ENCODE results near the gene FSD1L.
A peak's percentile ranks its signal among the peaks of the same experiment; 100 is the strongest.
"Not testable (repeated sequence)": the region's sequence is repeated elsewhere in the genome, so short reads cannot be mapped to it uniquely, and the experiment has no call there.

Gene FSD1L

GRCh38 chr9:105496826-105497225, 49.0 kb downstream of the FSD1L start:
- DNase-seq: no peak

GRCh38 chr9:105497704-105498103, 49.9 kb downstream of the FSD1L start:
- no peak for DNase-seq

GRCh38 chr9:105500108-105500766, 52.4 kb downstream of the FSD1L start:
- DNase-seq: no peak

GRCh38 chr9:105501414-105501813, 53.6 kb downstream of the FSD1L start:
- no peak for DNase-seq

DNA sequence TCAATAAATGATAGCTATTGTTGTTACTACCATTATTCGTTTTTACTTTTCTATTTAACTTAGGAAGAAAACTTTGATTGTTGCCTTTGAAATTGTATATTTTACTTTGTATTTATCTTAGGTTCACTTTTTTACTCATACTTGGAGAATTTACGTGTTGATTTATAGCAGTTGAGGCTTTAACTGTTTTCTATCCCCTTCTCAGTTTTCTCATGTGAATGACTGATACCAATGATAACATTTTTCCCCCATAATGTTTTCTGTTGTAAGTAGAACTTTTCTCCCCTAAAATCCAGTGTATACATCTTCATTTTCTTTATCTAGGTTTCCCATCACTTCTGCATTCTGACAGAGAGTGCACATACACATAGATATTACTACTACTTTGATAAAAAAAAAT, 54.4 kb downstream of the FSD1L start:
- no peak for DNase-seq

- no peak for DNase-seq
These were observed 56.0 kb downstream of the FSD1L start for GRCh38 chr9:105503881-105504280.

- DNase-seq: no peak
These were observed 59.4 kb downstream of the FSD1L start for GRCh38 chr9:105507096-105507790.

DNA sequence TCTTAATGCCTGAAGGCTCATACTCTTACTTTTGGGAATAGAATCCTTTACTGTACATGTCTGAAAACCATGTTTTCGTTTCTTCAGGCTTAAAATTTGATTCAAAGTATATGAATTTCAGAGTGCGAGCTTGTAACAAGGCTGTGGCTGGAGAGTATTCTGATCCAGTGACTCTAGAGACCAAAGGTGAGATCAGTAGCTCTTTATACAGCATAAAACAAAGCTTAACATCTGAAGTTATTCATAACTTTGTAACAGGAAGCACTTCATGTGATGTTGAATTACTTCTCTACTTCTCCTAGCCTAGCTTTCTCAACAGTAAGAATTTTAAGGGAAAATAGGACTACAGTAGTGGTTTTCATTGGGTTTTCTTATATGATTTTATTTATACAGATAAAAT, 60.7 kb downstream of the FSD1L start:
- DNase-seq: no peak

- no peak for DNase-seq
These were observed 62.2 kb downstream of the FSD1L start for GRCh38 chr9:105510024-105510423.

GRCh38 chr9:105511446-105511845, 63.6 kb downstream of the FSD1L start:
- no peak for DNase-seq

DNA sequence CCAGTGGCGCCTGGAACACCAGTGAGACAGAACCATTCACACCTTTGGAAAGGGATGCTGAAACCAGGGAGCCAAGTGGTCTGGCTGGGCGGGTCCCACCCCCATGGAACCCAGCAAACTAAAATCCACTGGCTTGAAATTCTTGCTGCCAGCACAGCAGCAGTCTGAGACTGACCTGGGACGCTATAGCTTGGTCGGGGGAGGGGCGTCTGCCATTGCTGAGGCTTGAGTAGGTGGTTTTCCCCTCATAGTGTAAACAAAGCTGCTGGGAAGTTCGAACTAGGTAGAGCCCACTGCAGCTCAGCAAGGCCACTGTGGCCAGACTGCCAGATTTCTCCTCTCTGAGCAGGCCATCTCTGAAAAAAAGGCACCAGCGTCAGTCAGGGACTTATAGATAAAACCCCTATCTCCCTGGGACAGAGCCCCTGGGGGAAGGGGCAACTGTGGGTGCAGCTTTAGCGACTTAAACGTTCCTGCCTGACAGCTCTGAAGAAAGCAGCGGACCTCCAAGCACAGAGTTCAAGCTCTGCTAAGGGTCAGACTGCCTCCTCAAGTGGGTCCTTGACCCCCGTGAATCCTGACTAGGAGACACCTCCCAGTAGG, 68.1 kb downstream of the FSD1L start:
- no peak for DNase-seq

DNA sequence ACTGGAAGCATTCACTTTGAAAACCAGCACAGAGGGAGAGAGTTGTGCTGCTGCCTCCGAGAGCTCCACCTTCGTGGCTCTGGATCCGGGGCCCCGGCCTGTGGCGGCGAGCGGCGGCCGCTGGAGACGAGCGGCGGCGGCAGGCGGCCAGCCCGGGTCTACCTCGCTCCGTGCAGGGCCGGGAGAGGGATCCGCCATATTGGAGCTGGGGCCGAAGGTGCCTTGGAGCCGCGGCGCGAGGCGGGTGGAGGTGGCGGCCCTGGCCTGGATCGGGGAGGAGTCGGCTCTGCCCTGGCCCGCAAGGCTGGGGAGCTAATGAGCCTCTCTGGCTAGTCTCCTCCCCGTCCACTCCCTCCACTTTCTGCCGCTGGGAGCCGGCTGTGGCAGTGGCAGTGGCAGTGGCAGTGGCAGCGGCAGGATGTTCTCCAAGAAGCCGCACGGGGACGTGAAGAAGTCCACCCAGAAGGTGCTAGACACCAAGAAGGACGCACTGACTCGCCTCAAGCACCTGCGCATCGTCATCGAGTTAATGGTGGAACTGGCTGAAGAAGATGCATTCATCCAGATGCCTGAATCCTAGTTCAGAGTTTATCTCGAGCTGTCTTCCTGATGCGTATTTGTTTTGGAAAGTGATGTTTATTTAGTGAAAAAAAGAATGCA, 72.0 kb downstream of the FSD1L start:
- DNase-seq: peak; percentile 32

DNA sequence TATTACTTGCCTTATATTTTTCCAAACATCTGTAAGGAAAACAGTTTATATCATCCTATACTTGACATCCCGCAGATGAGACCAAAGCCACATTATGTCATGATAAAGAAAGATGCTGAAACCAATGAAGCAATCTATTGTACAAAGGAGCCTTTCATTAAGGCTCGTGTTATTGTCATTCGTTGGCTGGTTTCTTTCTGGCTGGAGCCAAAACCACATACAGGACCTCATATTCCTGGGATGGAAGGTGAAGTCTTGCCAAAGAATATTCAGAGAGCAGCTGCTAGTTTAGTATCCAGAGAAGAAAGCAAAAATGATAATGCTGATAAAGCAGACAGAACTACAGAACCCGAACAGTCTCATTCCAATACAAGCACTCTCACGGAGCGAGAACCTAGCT, 73.2 kb downstream of the FSD1L start:
- DNase-seq: not testable (repeated sequence)

GRCh38 chr9:105522618-105523385, 75.0 kb downstream of the FSD1L start:
- not testable (repeated sequence) for DNase-seq

GRCh38 chr9:105531530-105531929, 83.7 kb downstream of the FSD1L start:
- DNase-seq: no peak

DNA sequence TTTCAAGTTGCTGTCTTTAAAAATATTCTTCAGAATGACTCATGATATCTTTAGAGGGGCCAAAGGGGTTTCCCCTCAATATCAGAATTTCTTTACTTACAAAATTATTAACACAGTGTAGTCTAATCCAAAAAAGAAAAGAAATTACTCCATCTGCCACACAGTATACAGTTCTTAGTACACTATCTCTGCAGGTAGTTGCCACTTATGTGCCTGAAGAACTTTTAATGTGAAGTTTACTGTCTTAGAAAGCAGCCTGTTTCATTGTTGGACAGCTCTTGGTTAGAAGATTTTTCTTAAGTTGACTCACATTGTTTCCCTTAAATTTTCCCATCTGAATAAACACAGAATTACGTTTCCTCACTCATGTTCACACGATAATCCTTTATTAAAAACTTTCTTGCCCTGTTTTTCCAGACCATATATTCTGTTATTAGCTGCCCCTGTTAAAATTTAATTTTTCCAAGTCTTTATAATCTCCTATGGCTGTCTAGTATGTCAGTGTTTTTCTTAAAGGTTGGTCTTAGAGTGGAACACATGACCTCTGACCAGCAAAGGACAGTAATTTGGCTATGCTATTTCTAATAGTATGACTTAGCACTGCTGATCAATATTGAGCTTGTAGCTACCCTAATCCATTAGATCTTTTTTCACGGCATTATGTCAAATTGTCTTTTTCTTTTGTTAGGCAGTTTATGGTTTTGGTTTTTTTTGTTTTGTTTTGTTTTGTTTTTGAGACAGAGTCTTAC, 88.3 kb downstream of the FSD1L start:
- DNase-seq: no peak

GRCh38 chr9:105539452-105539851, 91.6 kb downstream of the FSD1L start:
- DNase-seq: no peak

- DNase-seq: no peak
These were observed 94.0 kb downstream of the FSD1L start for GRCh38 chr9:105541838-105542237.

GRCh38 chr9:105554042-105554441, 106.2 kb downstream of the FSD1L start:
- DNase-seq: no peak

DNA sequence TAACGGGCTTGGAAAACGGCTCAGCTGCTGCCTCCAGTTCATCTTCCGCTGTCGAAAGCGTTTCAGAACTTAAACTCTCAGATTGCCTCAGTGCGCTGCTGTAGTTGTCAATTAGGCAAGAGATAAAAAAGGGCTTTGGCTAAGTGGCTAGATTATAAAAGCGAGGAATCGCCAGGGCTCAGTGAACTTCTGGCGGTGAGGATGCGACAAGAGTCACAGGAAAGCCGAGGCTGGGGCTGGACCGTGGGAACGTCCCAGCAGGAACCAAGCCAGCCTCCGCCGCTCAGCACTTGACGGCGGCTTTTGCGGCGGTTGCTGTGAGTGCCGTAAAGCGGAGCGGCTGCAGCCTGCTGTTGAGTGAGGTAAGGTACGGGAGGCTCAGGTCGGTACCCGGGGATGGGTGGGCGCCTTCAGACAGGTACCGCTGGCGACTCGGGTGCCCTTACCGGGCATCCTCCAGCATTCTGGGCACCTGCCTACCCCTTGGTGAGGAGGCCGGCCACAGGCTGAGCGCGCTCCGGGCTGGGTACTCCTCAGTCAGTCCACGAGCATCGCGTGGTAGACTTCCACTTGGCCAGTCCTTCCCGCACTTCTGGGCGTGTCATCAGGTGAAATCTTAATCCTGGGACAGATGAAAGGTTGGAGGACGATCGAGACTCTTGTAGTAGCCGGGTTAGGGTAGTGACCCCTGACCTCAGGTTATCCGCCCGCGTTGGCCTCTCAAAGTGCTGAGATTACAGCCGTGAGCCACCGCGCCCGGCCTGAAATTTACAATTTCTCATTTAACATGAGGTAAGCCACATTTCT, 110.2 kb downstream of the FSD1L start, which contains the start of gene FKTN:
TSS of gene FKTN (plus strand) at position 328 of the 807 bp plus-strand sequence. CDS start 16,902 bp downstream, outside the sequence.
- DNase-seq: peak; percentile 84

DNA sequence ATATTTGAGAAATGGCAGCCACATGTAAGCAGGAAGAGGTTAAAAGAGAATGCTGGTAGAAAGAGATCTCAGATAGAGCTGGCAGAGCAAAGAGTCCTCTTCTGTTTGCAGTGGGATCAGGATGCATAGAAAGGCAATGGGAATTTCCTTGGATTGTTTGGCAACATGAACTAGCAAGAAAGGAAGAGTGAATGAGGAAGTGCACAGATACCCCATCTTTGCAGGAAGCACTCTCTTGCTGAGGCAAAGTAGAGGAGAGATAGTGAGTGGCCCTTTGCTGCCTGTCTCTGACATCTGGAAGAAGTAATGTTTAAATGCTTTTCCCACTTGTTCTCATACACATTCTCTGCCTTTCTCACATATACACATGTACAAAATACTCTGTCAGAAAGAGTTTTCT, 124.6 kb downstream of the FSD1L start:
- DNase-seq: no peak

All from CD4-positive, alpha-beta T cell treated with Interleukin-15 for 1 hour (primary cell).